PC-9 (cell line): ENCODE measurements around the gene LRRC47. TPM values are rescaled to one million over a fixed set of nuclear protein-coding genes. Genes with fewer than 3 reads are reported as not detected.

ENCODE experiments used
- BruUV-seq: library from RNA; stranded (reverse); fragments of 400-500 nt; replicated peaks from 2 replicates; lab custom pipeline; 2021; lab: Mats Ljungman, UMichigan
- CTCF ChIA-PET: fragments of 300-600 bp; sonication (Branson Sonifier 250); formaldehyde crosslinking; loops from one replicate; lab custom pipeline; 2022; ENCODE audit warnings: antibody characterized with exemption; lab: Charles Lee
- POLR2A ChIA-PET: fragments of 300-600 bp; sonication (Branson Sonifier 250); formaldehyde crosslinking; loops from one replicate; lab custom pipeline; 2022; ENCODE audit warnings: antibody characterized with exemption; ENCODE audit not compliant: unreplicated experiment; lab: Charles Lee
- DNase-seq, 2 experiments: peaks; one replicate each; pipeline versions ENCODE4 v3.0.0 to v3.0.0-alpha.2; 2015 to 2022; ENCODE audit warnings: mixed read lengths in 1 of 2
- H2AFZ ChIP-seq: fragments of 200-600 bp; sonication (generic); 2 replicates; pipeline ENCODE4 v1.8.1; 2017; ENCODE audit warnings: antibody characterized with exemption
- H3F3A ChIP-seq: fragments of 200-600 bp; sonication (generic); 2 replicates; pipeline ENCODE4 v1.8.1; 2017; ENCODE audit warnings: antibody characterized with exemption, mild to moderate bottlenecking, low read depth; ENCODE audit not compliant: insufficient read depth
- H3K27ac ChIP-seq: fragments of 200-600 bp; sonication (generic); 2 replicates; pipeline ENCODE4 v1.6.1; 2016; ENCODE audit warnings: mixed run types
- H3K27me3 ChIP-seq: fragments of 200-600 bp; sonication (generic); 2 replicates; pipeline ENCODE4 v1.6.1; 2016; ENCODE audit warnings: low read depth, mixed run types; ENCODE audit not compliant: insufficient read depth
- H3K36me3 ChIP-seq: fragments of 200-600 bp; sonication (generic); 2 replicates; pipeline ENCODE4 v1.6.1; 2016; ENCODE audit warnings: low read depth, mixed run types
- H3K4me1 ChIP-seq: fragments of 200-600 bp; sonication (generic); replicated peaks from 2 replicates; pipeline ENCODE4 v1.6.1; 2016; ENCODE audit warnings: mixed run types; ENCODE audit not compliant: insufficient read depth
- H3K4me2 ChIP-seq: fragments of 200-600 bp; sonication (generic); 2 replicates; pipeline ENCODE4 v1.6.1; 2017; ENCODE audit warnings: mixed run types
- H3K4me3 ChIP-seq: fragments of 200-600 bp; sonication (generic); 2 replicates; pipeline ENCODE4 v1.6.1; 2016; ENCODE audit warnings: mixed run types
- H3K79me2 ChIP-seq: fragments of 200-600 bp; sonication (generic); 2 replicates; pipeline ENCODE4 v1.6.1; 2017; ENCODE audit warnings: low read depth, mixed run types
- H3K9me2 ChIP-seq: fragments of 200-600 bp; sonication (generic); 2 replicates; pipeline ENCODE4 v1.8.1; 2017; ENCODE audit warnings: mild to moderate bottlenecking; ENCODE audit not compliant: insufficient read depth
- H3K9me3 ChIP-seq: fragments of 200-600 bp; sonication (generic); 2 replicates; pipeline ENCODE4 v1.8.1; 2016; ENCODE audit warnings: low read depth; ENCODE audit not compliant: insufficient read depth
- H4K20me1 ChIP-seq: fragments of 200-600 bp; sonication (generic); 2 replicates; pipeline ENCODE4 v1.8.1; 2017; ENCODE audit not compliant: insufficient read depth
- CTCF ChIP-seq: fragments of 200-600 bp; sonication (generic); conservative IDR thresholded peaks from 2 replicates; pipeline ENCODE4 v1.6.1; 2017; ENCODE audit warnings: mixed run types, antibody characterized with exemption, mild to moderate bottlenecking, moderate library complexity
- EZH2 ChIP-seq: fragments of 200-600 bp; sonication (generic); IDR thresholded peaks from 2 replicates; pipeline ENCODE4 v1.8.0; 2017; ENCODE audit warnings: antibody characterized with exemption, low read depth
- intact Hi-C: fragments of 100-400 bp; cut with micrococcal nuclease; formaldehyde crosslinking; loops from one replicate; pipeline ENCODE4 v1.10.0; 2022; ENCODE audit not compliant: unreplicated experiment
- total RNA-seq: library from RNA; stranded (reverse); gene quantifications from 2 replicates; pipeline ENCODE4 v1.2.3, GENCODE V29; 2021

Gene LRRC47
- total RNA-seq, 1 experiment from 2014 or later, result 34.2 TPM

DNA sequence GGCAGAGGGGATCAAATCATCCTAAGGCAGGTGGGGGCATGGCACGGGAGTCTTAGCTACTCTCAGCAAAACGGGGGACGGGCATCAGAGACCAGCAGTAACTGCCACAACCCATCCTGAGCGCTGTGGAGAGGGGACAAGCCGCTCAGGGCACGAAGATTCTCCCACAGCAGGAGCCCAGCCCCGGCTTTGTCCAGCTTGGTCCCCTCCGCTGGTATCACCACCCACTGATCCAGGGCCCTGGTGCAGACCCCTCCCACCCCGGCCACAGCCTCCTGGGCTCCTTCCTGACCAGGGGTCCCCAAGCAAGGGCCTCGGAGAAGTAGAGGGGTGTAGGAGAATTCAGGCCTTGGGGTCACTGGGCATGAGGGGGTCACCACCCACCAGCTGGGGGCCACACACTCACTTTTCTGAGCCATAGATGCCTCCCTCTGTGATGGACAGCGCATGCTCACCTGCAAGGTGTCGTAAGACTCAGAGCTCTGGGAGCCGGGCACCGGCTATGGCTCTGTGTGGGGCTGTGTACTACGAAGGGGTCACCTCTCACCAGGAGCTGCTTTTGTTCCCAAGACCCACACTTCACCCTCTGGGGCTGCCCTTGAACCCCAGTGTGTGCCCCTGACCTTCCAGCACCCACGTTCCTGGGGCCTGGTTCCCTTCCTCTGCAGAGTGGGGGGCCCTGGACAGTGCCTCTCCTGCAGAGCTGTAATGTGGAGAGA is 26.1 kb downstream of the LRRC47 start:
- no peaks in the 10 kb centered on the region for H3K36me3 ChIP-seq
- H3K9me2 ChIP-seq, result no peaks in the 10 kb centered on the region
- H3K27me3 ChIP-seq, result peaks cover 26% of the 10 kb centered on the region
- H4K20me1 ChIP-seq, result no peaks in the 10 kb centered on the region
- no peak overlapping the region for H3K27ac ChIP-seq
- TF ChIP-seq EZH2, result no peak
- no peak for TF ChIP-seq CTCF
- H3K9me3 ChIP-seq, result no peaks in the 10 kb centered on the region
- ChIA-PET POLR2A (no interaction called here), CTCF (no interaction called here)
- H3F3A ChIP-seq, result no peaks in the 10 kb centered on the region; the same call in 1 of the 2 replicates
- intact Hi-C loops, result loop anchor here (10.0 kb wide), 1 partner anchor 1785 kb away; no protein-coding TSS in a partner anchor
- DNase-seq, result no peak
- no peaks in the 10 kb centered on the region for H3K79me2 ChIP-seq
- no TSS peak for BruUV-seq
- no peak overlapping the region for H2AFZ ChIP-seq
- no peak overlapping the region for H3K4me3 ChIP-seq
- H3K4me1 ChIP-seq, result no peaks in the 10 kb centered on the region
- H3K4me2 ChIP-seq, result no peak overlapping the region

DNA sequence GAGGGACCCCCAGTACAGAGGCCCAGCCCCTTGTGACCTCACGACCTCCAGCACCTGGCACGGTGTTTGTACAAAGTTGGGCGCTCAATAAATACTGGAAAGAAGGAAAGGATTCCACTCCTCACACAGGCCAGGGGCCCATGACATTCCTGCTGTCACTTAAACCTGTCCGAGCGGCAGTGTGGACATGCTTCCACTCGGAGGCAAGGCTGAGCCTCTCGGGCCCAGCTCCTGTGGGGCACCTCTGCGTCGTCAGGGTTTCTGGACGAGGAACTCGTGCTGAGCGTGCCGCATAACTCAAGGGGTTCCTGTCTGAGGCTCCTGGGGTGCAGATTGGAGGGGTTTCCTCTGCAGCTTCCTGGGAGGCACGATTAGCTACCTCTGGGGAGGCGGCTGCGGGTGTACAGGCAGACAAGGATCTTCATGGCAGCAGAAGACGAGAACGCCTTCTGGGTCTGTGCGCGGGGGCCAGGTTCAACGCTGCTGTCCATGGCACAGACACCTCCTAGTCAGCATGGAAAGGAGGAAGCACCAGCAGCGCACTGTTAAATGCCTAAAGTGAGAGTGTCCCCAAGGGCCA is 27.4 kb downstream of the LRRC47 start:
- Histone ChIP-seq H3K4me1 (no peaks in the 10 kb centered on the region), H3F3A (no peaks in the 10 kb centered on the region; the same call in 1 of the 2 replicates), H3K9me3 (no peaks in the 10 kb centered on the region), H3K4me3 (no peak overlapping the region), H3K36me3 (no peaks in the 10 kb centered on the region), H3K27ac (no peak overlapping the region), H4K20me1 (no peaks in the 10 kb centered on the region), H3K79me2 (no peaks in the 10 kb centered on the region), H3K27me3 (peaks cover 39% of the 10 kb centered on the region), H3K9me2 (no peaks in the 10 kb centered on the region), H2AFZ (no peak overlapping the region), H3K4me2 (no peak overlapping the region)
- POLR2A ChIA-PET, result no interaction called here
- no TSS peak for BruUV-seq
- intact Hi-C loops, result no loop called here
- TF ChIP-seq EZH2 (no peak), CTCF (no peak)
- DNase-seq, result no peak
- CTCF ChIA-PET, result interaction anchor here (0.6 kb wide), 1 partner anchor 44 kb away, joined by 3 read pairs; no protein-coding TSS in a partner anchor

- no TSS peak for BruUV-seq
- intact Hi-C loops, result no loop called here
- Histone ChIP-seq H4K20me1 (no peaks in the 10 kb centered on the region), H3K4me3 (no peak overlapping the region), H3K4me2 (no peak overlapping the region), H3K36me3 (no peaks in the 10 kb centered on the region), H3K79me2 (no peaks in the 10 kb centered on the region), H3K27ac (no peak overlapping the region), H3K27me3 (peaks cover 54% of the 10 kb centered on the region), H3K4me1 (no peaks in the 10 kb centered on the region), H3K9me2 (no peaks in the 10 kb centered on the region), H3F3A (no peaks in the 10 kb centered on the region), H2AFZ (no peak overlapping the region), H3K9me3 (no peaks in the 10 kb centered on the region)
- TF ChIP-seq CTCF (no peak), EZH2 (no peak)
- ChIA-PET CTCF (no interaction called here), POLR2A (no interaction called here)
- no peak for DNase-seq
Measured at GRCh38 chr1:3767328-3767925, 28.9 kb downstream of the LRRC47 start.
